ENCODE measurements around the gene CREB3. TPM values are rescaled to one million over a fixed set of nuclear protein-coding genes. Genes with fewer than 3 reads are reported as not detected.

The CREB3 gene
- polyA plus RNA-seq, 1 experiment: 75.8 TPM

DNA sequence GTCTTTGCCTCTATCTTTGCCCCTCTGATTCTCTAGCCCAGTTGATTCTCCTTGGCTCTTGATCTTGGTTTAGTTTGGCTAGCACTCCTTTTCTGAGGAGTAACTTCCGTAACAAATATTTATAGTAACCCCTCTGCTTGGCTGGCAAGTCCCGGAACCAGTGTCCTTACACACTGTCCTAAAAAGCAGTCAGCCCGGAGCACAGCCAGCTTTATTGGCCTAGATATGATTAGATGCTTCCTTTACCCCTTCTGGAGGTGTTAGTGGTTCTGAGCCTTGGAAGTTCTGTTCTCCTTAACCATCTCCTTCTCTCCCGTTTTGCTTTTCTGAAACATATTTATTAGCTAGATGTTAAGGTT, 38.6 kb downstream of the CREB3 start:
- TF ChIP-seq, protein P1, sequence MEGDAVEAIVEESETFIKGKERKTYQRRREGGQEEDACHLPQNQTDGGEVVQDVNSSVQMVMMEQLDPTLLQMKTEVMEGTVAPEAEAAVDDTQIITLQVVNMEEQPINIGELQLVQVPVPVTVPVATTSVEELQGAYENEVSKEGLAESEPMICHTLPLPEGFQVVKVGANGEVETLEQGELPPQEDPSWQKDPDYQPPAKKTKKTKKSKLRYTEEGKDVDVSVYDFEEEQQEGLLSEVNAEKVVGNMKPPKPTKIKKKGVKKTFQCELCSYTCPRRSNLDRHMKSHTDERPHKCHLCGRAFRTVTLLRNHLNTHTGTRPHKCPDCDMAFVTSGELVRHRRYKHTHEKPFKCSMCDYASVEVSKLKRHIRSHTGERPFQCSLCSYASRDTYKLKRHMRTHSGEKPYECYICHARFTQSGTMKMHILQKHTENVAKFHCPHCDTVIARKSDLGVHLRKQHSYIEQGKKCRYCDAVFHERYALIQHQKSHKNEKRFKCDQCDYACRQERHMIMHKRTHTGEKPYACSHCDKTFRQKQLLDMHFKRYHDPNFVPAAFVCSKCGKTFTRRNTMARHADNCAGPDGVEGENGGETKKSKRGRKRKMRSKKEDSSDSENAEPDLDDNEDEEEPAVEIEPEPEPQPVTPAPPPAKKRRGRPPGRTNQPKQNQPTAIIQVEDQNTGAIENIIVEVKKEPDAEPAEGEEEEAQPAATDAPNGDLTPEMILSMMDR (IDR thresholded peaks at IDR 0.05; ENCODE audit: insufficient read depth, low read depth, low read length): no peak
- Histone ChIP-seq H3K36me3 (ENCODE audit: control insufficient read depth, insufficient read depth, low read length) (no peaks in the 10 kb centered on the region), H3K4me3 (ENCODE audit: low read depth, low read length) (no peak overlapping the region), H3K27me3 (ENCODE audit: control insufficient read depth, insufficient read depth, low read length) (peaks cover 16% of the 10 kb centered on the region)
- ChIA-PET CTCF (interaction anchor here (0.7 to 14.0 kb wide), 7 partner anchors 9 to 22 kb away, joined by 3 to 89 read pairs (median 5); partner anchors contain the start of genes GBA2 and RGP1), POLR2A (no interaction called here)
- DNase-seq (ENCODE audit: low read depth): no peak

DNA sequence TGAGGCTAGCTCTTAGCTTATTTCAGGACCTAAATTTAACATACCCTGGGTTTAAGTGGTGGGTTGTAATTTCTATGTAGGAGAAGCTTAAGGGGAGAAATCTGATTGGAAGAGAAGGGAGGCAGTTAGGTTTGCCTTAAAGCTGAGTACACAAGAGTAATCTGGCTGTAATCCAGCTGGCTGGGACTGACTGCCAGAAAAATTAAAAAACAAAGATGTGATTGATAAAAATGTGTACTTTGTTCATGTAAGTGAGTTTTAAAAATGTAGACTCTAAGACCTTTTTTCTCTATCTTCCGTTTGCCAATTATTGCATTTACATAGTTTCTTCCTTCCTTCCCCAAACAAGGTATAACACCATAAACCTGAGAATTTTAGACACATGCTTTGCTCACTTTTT, 39.1 kb downstream of the CREB3 start:
- peaks cover 16% of the 10 kb centered on the region for H3K27me3 ChIP-seq (ENCODE audit: control insufficient read depth, insufficient read depth, low read length)
- TF ChIP-seq, protein P1 (IDR thresholded peaks at IDR 0.05; ENCODE audit: insufficient read depth, low read depth, low read length): no peak
- no peak overlapping the region for H3K4me3 ChIP-seq (ENCODE audit: low read depth, low read length)
- H3K36me3 ChIP-seq (ENCODE audit: control insufficient read depth, insufficient read depth, low read length): no peaks in the 10 kb centered on the region
- no peak for DNase-seq (ENCODE audit: low read depth)
- CTCF ChIA-PET: interaction anchor here (0.7 to 14.0 kb wide), 7 partner anchors 9 to 54 kb away, joined by 3 to 89 read pairs (median 5); partner anchors contain the start of genes GBA2 and RGP1
- POLR2A ChIA-PET: no interaction called here

DNA sequence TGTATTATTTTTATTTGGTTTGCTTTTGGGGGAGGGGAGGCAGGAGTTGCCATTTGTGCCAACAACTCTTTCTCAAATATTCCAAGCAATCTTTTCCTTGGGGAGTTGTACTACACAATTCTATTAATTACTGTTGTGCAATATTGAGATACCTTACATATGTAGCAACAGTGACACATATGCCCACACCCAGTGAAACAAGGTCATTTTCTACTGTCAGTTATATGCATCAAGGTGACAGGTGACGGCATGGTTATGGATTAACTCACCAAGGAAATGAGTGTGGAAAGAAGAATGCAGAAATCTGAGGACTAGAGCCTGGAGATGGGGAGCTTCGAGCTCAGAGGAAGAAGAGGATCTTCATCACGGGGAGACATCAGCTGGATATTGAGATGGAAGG, 39.5 kb downstream of the CREB3 start:
- no peak for DNase-seq (ENCODE audit: low read depth)
- ChIA-PET POLR2A (no interaction called here), CTCF (interaction anchor here (0.9 to 14.0 kb wide), 5 partner anchors 8 to 54 kb away, joined by 4 to 89 read pairs (median 5); no protein-coding TSS in a partner anchor)

DNA sequence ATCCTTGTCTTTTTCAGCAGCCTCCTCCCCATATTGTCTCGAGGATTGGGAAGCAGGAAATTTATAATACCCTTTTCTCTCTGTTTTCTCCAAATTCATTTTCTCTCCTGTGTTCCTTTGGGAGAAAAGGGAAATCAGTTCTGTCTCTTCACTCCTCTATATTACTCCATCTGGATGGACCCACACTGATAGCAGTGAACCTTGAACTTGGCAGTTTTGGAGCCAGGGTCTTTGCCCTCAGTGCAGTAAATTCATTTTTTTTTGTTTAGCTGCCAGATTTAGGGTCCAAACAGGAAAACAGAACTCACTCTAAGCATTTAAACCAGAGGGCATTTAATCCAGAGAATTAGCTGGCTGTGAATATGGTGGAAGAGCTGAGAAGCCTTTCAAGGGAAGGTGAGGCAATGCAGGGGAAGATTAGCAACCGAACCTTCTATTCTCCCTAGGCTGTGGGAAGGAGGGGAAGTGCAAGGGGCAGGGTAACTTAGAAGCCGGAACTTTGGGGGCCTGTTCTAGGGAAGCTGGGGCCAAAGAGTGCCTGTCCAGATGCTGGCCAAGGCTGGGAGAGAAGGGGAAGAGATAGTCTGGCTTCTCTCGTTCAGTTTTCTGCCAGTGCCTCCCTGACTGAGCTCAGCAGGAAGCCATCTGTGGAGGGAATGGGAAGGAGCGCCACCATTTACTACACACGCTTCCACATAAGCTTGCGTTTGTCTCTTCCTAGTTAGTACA, 42.6 kb downstream of the CREB3 start:
- POLR2A ChIA-PET: interaction anchor here (0.7 kb wide), 1 partner anchor 104 kb away, joined by 3 read pairs; no protein-coding TSS in a partner anchor
- TF ChIP-seq, protein P1 (IDR thresholded peaks at IDR 0.05; ENCODE audit: insufficient read depth, low read depth, low read length): no peak
- peaks cover 20% of the 10 kb centered on the region for H3K27me3 ChIP-seq (ENCODE audit: control insufficient read depth, insufficient read depth, low read length)
- no peak overlapping the region for H3K4me3 ChIP-seq (ENCODE audit: low read depth, low read length)
- DNase-seq (ENCODE audit: low read depth): no peak
- CTCF ChIA-PET: interaction anchor here (0.6 to 14.0 kb wide), 8 partner anchors 11 to 107 kb away, joined by 3 to 89 read pairs (median 3); partner anchors contain the start of genes CREB3, NPR2 and TLN1
- no peaks in the 10 kb centered on the region for H3K36me3 ChIP-seq (ENCODE audit: control insufficient read depth, insufficient read depth, low read length)

More for the DNA sequence above, 39.5 kb downstream of the CREB3 start:
- TF ChIP-seq, protein P1 (IDR thresholded peaks at IDR 0.05; ENCODE audit: insufficient read depth, low read depth, low read length): no peak
- Histone ChIP-seq H3K36me3 (ENCODE audit: control insufficient read depth, insufficient read depth, low read length) (no peaks in the 10 kb centered on the region), H3K27me3 (ENCODE audit: control insufficient read depth, insufficient read depth, low read length) (peaks cover 16% of the 10 kb centered on the region), H3K4me3 (ENCODE audit: low read depth, low read length) (no peak overlapping the region)

DNA sequence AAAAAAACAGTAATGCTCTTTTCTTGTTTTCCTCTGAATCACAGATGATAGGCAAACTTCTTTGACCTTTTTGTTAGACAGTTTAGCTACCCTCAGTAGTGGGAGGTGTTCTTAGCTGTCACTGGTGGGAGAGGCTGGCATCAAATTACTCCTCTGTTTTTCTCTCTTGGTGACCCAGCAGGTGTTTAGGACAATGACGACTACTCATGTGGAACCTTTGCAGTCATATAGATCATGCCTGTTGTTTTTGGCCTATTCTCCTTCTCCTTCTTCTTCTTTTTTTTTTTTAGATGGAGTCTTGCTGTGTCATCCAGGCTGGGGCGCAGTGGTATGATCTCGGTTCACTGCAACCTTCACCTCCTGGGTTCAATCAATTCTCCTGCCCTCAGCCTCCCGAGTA, 43.6 kb downstream of the CREB3 start:
- CTCF ChIA-PET: interaction anchor here (0.9 to 14.0 kb wide), 7 partner anchors 12 to 106 kb away, joined by 3 to 89 read pairs (median 3); partner anchors contain the start of gene NPR2
- POLR2A ChIA-PET: no interaction called here
- TF ChIP-seq, protein P1 (IDR thresholded peaks at IDR 0.05; ENCODE audit: insufficient read depth, low read depth, low read length): no peak
- Histone ChIP-seq H3K27me3 (ENCODE audit: control insufficient read depth, insufficient read depth, low read length) (peaks cover 12% of the 10 kb centered on the region), H3K4me3 (ENCODE audit: low read depth, low read length) (no peak overlapping the region), H3K36me3 (ENCODE audit: control insufficient read depth, insufficient read depth, low read length) (no peaks in the 10 kb centered on the region)
- DNase-seq (ENCODE audit: low read depth): no peak

Measured in BJ (cell line).